Progenitor cell of endocrine pancreas (in vitro differentiated cells): ENCODE data around the gene ZFP64. TPM values are rescaled to one million over a fixed set of nuclear protein-coding genes. Genes with fewer than 3 reads are reported as not detected.
"Not testable (repeated sequence)": the region's sequence is repeated elsewhere in the genome, so short reads cannot be mapped to it uniquely, and the experiment has no call there.

Experiments used
- DNase-seq: peaks from one replicate; pipeline ENCODE4 v3.0.0; 2021; ENCODE audit warnings: low spot score; ENCODE audit not compliant: unreplicated experiment
- H3K27ac Mint-ChIP-seq: 2 replicates; pipeline ENCODE4 v1.8.0; 2021; ENCODE audit warnings: mild to moderate bottlenecking, moderate library complexity, mixed read lengths
- H3K27me3 Mint-ChIP-seq: 2 replicates; pipeline ENCODE4 v1.8.0; 2021; ENCODE audit warnings: mixed read lengths
- H3K36me3 Mint-ChIP-seq: 2 replicates; pipeline ENCODE4 v1.8.0; 2022; ENCODE audit warnings: mixed read lengths; ENCODE audit not compliant: insufficient read depth
- H3K4me1 Mint-ChIP-seq: 2 replicates; pipeline ENCODE4 v1.8.0; 2021; ENCODE audit warnings: low read depth, mixed read lengths
- H3K4me3 Mint-ChIP-seq: 2 replicates; pipeline ENCODE4 v1.8.0; 2021; ENCODE audit warnings: low read depth, mild to moderate bottlenecking, moderate library complexity, mixed read lengths
- H3K9me3 Mint-ChIP-seq: 2 replicates; pipeline ENCODE4 v1.8.0; 2021; ENCODE audit warnings: low read depth, mixed read lengths
- CTCF ChIP-seq: fragments of 200-600 bp; sonication (generic); IDR thresholded peaks from one replicate; pipeline ENCODE4 v1.5.0; 2021; ENCODE audit warnings: antibody characterized with exemption, mild to moderate bottlenecking; ENCODE audit not compliant: unreplicated experiment
- total RNA-seq: library from RNA; stranded (reverse); gene quantifications from 2 replicates; pipeline ENCODE4 v1.2.1, GENCODE V29; 2021

Gene ZFP64
- total RNA-seq, 1 donor from 2014 or later, result 26.9 TPM

GRCh38 chr20:52196845-52197244 is 5.3 kb upstream of the ZFP64 start:
- Mint-ChIP-seq H3K9me3 (no peaks in the 10 kb centered on the region), H3K27me3 (no peaks in the 10 kb centered on the region), H3K4me1 (peaks cover 4% of the 10 kb centered on the region), H3K36me3 (no peaks in the 10 kb centered on the region), H3K27ac (no peak overlapping the region), H3K4me3 (no peak overlapping the region)
- DNase-seq, result no peak
- no peak for TF ChIP-seq CTCF

DNA sequence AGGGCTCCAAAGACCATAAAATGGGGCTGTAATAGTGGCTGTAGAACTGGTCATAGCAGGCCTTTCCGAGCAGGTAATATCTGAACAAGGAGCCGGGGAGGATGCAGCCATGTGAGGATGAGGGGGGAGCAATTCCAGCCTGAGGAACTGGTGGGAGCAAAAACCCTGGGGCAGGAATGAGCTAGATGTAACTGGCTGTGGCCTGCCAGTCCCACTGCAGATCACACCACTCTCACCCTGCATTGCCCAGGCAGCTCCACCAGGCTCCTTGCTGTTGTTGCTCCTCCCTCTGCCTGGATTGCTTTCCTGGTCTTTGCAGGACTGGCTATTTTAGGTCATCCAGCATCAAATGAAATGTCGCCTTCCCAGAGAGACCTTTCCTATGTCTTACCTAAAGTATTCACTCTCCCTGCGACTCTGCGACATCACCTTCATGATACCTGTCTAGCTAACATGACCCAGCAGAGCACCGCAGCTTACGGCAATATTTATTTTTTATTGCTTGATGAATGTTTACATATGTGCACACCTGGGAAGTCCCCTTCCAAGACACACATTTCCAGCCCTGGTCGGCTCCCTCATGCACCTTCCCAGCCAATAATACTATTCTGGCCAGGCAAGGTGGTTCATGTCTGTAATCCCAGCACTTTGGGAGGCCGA is 2.4 kb upstream of the ZFP64 start:
- no peak for DNase-seq

DNA sequence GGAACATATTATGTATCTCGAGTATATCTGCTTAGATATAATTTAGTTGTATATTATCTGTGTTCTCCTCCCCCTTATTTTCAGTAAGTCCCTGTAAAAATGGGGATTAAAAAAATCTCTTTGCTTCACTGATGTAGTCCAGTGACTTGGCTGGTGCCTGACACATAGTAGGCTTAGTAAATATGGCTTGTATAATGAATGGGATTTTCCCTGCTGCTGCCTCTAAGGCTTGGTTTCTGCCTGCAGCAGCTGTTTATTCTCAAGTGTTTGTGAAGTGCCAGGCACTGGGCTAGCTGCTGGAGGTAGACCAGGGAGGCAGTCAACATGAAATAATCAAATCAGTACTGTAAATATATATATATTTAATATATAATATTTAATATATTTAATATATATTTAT is 1.6 kb upstream of the ZFP64 start:
- H3K9me3 Mint-ChIP-seq, result no peaks in the 10 kb centered on the region
- no peak for DNase-seq
- H3K36me3 Mint-ChIP-seq, result no peaks in the 10 kb centered on the region
- H3K27ac Mint-ChIP-seq, result no peak overlapping the region
- H3K4me1 Mint-ChIP-seq, result peaks cover 10% of the 10 kb centered on the region
- TF ChIP-seq CTCF, result no peak
- no peaks in the 10 kb centered on the region for H3K27me3 Mint-ChIP-seq
- H3K4me3 Mint-ChIP-seq, result peak overlapping the region; percentile 90

More for the DNA sequence above, 2.4 kb upstream of the ZFP64 start:
- H3K4me3 Mint-ChIP-seq, result no peak overlapping the region
- H3K36me3 Mint-ChIP-seq, result no peaks in the 10 kb centered on the region
- no peak overlapping the region for H3K27ac Mint-ChIP-seq
- H3K9me3 Mint-ChIP-seq, result no peaks in the 10 kb centered on the region
- peaks cover 10% of the 10 kb centered on the region for H3K4me1 Mint-ChIP-seq
- no peak for TF ChIP-seq CTCF
- H3K27me3 Mint-ChIP-seq, result no peaks in the 10 kb centered on the region

GRCh38 chr20:52192719-52193007 is 1.1 kb upstream of the ZFP64 start:
- Mint-ChIP-seq H3K4me3 (peak overlapping the region; percentile 90), H3K27ac (peak overlapping the region; percentile 30)
- DNase-seq, H3K9me3 Mint-ChIP-seq, H3K36me3 Mint-ChIP-seq, H3K4me1 Mint-ChIP-seq, H3K27me3 Mint-ChIP-seq: not testable (repeated sequence)

- H3K9me3 Mint-ChIP-seq, result no peaks in the 10 kb centered on the region
- H3K27ac Mint-ChIP-seq, result peak overlapping the region; percentile 98
- TF ChIP-seq CTCF, result peak; percentile 40
- H3K27me3 Mint-ChIP-seq, result no peaks in the 10 kb centered on the region
- DNase-seq, result peak; percentile 31
- peaks cover 10% of the 10 kb centered on the region for H3K4me1 Mint-ChIP-seq
- peak overlapping the region; percentile 90 for H3K4me3 Mint-ChIP-seq
- peaks cover 2% of the 10 kb centered on the region for H3K36me3 Mint-ChIP-seq
Measured at GRCh38 chr20:52191916-52192718, 538 bp upstream of the ZFP64 start.
